PC-9 (cell line): Measurements from ENCODE around the gene FBXO38. TPM values are rescaled to one million over a fixed set of nuclear protein-coding genes. Genes with fewer than 3 reads are reported as not detected.
"Not testable (repeated sequence)": the region's sequence is repeated elsewhere in the genome, so short reads cannot be mapped to it uniquely, and the experiment has no call there.

Source experiments
- BruUV-seq: library from RNA; stranded (reverse); fragments of 400-500 nt; replicated peaks from 2 replicates; lab custom pipeline; 2021; lab: Mats Ljungman, UMichigan
- CTCF ChIA-PET: fragments of 300-600 bp; sonication (Branson Sonifier 250); formaldehyde crosslinking; loops from one replicate; lab custom pipeline; 2022; ENCODE audit warnings: antibody characterized with exemption; lab: Charles Lee
- POLR2A ChIA-PET: fragments of 300-600 bp; sonication (Branson Sonifier 250); formaldehyde crosslinking; loops from one replicate; lab custom pipeline; 2022; ENCODE audit warnings: antibody characterized with exemption; ENCODE audit not compliant: unreplicated experiment; lab: Charles Lee
- DNase-seq, 2 experiments: peaks; one replicate each; pipeline versions ENCODE4 v3.0.0 to v3.0.0-alpha.2; 2015 to 2022; ENCODE audit warnings: mixed read lengths in 1 of 2
- H2AFZ ChIP-seq: fragments of 200-600 bp; sonication (generic); 2 replicates; pipeline ENCODE4 v1.8.1; 2017; ENCODE audit warnings: antibody characterized with exemption
- H3F3A ChIP-seq: fragments of 200-600 bp; sonication (generic); 2 replicates; pipeline ENCODE4 v1.8.1; 2017; ENCODE audit warnings: antibody characterized with exemption, mild to moderate bottlenecking, low read depth; ENCODE audit not compliant: insufficient read depth
- H3K27ac ChIP-seq: fragments of 200-600 bp; sonication (generic); 2 replicates; pipeline ENCODE4 v1.6.1; 2016; ENCODE audit warnings: mixed run types
- H3K27me3 ChIP-seq: fragments of 200-600 bp; sonication (generic); 2 replicates; pipeline ENCODE4 v1.6.1; 2016; ENCODE audit warnings: low read depth, mixed run types; ENCODE audit not compliant: insufficient read depth
- H3K36me3 ChIP-seq: fragments of 200-600 bp; sonication (generic); 2 replicates; pipeline ENCODE4 v1.6.1; 2016; ENCODE audit warnings: low read depth, mixed run types
- H3K4me1 ChIP-seq: fragments of 200-600 bp; sonication (generic); replicated peaks from 2 replicates; pipeline ENCODE4 v1.6.1; 2016; ENCODE audit warnings: mixed run types; ENCODE audit not compliant: insufficient read depth
- H3K4me2 ChIP-seq: fragments of 200-600 bp; sonication (generic); 2 replicates; pipeline ENCODE4 v1.6.1; 2017; ENCODE audit warnings: mixed run types
- H3K4me3 ChIP-seq: fragments of 200-600 bp; sonication (generic); 2 replicates; pipeline ENCODE4 v1.6.1; 2016; ENCODE audit warnings: mixed run types
- H3K79me2 ChIP-seq: fragments of 200-600 bp; sonication (generic); 2 replicates; pipeline ENCODE4 v1.6.1; 2017; ENCODE audit warnings: low read depth, mixed run types
- H3K9me2 ChIP-seq: fragments of 200-600 bp; sonication (generic); 2 replicates; pipeline ENCODE4 v1.8.1; 2017; ENCODE audit warnings: mild to moderate bottlenecking; ENCODE audit not compliant: insufficient read depth
- H3K9me3 ChIP-seq: fragments of 200-600 bp; sonication (generic); 2 replicates; pipeline ENCODE4 v1.8.1; 2016; ENCODE audit warnings: low read depth; ENCODE audit not compliant: insufficient read depth
- H4K20me1 ChIP-seq: fragments of 200-600 bp; sonication (generic); 2 replicates; pipeline ENCODE4 v1.8.1; 2017; ENCODE audit not compliant: insufficient read depth
- EZH2 ChIP-seq: fragments of 200-600 bp; sonication (generic); IDR thresholded peaks from 2 replicates; pipeline ENCODE4 v1.8.0; 2017; ENCODE audit warnings: antibody characterized with exemption, low read depth
- intact Hi-C: fragments of 100-400 bp; cut with micrococcal nuclease; formaldehyde crosslinking; loops from one replicate; pipeline ENCODE4 v1.10.0; 2022; ENCODE audit not compliant: unreplicated experiment
- total RNA-seq: library from RNA; stranded (reverse); gene quantifications from 2 replicates; pipeline ENCODE4 v1.2.3, GENCODE V29; 2021
- TF ChIP-seq, protein P1 (sequence below): fragments of 200-600 bp; sonication (generic); conservative IDR thresholded peaks from 2 replicates; pipeline ENCODE4 v1.6.1; 2017; ENCODE audit warnings: mixed run types, antibody characterized with exemption, mild to moderate bottlenecking, moderate library complexity

Gene FBXO38
- total RNA-seq, 1 experiment from 2014 or later: 49.8 TPM

DNA sequence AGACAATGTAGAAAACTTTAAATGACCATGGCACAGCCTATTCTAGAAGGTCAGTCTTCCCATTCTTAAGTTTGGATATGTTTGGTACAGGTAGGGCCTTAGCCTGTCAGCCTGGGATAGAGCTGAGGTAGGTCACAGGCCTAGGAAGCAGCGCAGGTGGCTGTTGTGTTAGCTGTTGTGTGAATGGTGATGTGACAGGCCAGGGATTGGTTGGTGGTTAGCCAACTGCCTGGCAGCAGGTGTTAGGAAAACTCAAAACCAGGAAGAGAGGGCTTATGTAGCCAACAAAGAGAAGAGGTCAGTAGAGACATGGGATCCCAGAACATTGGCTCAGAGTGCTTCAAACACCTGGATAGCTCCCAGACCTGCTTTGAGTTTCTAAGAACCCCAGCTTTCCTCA, 84.2 kb downstream of the FBXO38 start:
- no TSS peak for BruUV-seq
- POLR2A ChIA-PET: no interaction called here
- CTCF ChIA-PET: no interaction called here

DNA sequence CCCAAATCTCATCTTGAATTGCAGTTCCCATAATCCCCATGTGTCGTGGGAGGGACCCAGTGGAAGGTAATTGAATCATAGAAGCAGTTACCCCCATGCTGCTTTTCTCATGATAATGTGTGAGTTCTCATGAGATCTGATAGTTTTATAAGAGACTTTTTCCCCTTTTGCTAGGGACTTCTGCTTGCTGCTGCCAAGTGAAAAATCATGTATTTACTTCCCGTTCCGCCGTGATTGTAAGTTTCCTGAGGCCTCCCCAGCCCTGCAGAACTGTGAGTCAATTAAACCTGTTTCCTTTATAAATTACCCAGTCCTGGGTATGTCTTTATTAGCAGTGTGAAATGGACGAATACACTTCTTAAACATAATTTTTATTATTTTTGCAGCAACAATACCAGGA, 85.0 kb downstream of the FBXO38 start:
- POLR2A ChIA-PET, H3K79me2 ChIP-seq, DNase-seq, intact Hi-C loops, H3K4me1 ChIP-seq, H3F3A ChIP-seq, H2AFZ ChIP-seq, BruUV-seq, H4K20me1 ChIP-seq, H3K36me3 ChIP-seq, H3K27ac ChIP-seq, H3K9me3 ChIP-seq, CTCF ChIA-PET, H3K27me3 ChIP-seq, H3K4me2 ChIP-seq, H3K4me3 ChIP-seq, H3K9me2 ChIP-seq: not testable (repeated sequence)

More for the DNA sequence above, 84.2 kb downstream of the FBXO38 start:
- no peaks in the 10 kb centered on the region for H3K27me3 ChIP-seq
- TF ChIP-seq EZH2: no peak
- TF ChIP-seq, protein P1, sequence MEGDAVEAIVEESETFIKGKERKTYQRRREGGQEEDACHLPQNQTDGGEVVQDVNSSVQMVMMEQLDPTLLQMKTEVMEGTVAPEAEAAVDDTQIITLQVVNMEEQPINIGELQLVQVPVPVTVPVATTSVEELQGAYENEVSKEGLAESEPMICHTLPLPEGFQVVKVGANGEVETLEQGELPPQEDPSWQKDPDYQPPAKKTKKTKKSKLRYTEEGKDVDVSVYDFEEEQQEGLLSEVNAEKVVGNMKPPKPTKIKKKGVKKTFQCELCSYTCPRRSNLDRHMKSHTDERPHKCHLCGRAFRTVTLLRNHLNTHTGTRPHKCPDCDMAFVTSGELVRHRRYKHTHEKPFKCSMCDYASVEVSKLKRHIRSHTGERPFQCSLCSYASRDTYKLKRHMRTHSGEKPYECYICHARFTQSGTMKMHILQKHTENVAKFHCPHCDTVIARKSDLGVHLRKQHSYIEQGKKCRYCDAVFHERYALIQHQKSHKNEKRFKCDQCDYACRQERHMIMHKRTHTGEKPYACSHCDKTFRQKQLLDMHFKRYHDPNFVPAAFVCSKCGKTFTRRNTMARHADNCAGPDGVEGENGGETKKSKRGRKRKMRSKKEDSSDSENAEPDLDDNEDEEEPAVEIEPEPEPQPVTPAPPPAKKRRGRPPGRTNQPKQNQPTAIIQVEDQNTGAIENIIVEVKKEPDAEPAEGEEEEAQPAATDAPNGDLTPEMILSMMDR: no peak
- no peaks in the 10 kb centered on the region for H3K9me3 ChIP-seq
- no peak overlapping the region for H3K4me2 ChIP-seq
- no peak overlapping the region for H3K27ac ChIP-seq
- no peaks in the 10 kb centered on the region for H4K20me1 ChIP-seq
- no peaks in the 10 kb centered on the region for H3K4me1 ChIP-seq
- no peak overlapping the region for H2AFZ ChIP-seq
- H3K79me2 ChIP-seq: no peaks in the 10 kb centered on the region
- no peaks in the 10 kb centered on the region for H3F3A ChIP-seq
- H3K9me2 ChIP-seq: no peaks in the 10 kb centered on the region
- DNase-seq: no peak
- intact Hi-C loops: no loop called here
- no peak overlapping the region for H3K4me3 ChIP-seq
- no peaks in the 10 kb centered on the region for H3K36me3 ChIP-seq

DNA sequence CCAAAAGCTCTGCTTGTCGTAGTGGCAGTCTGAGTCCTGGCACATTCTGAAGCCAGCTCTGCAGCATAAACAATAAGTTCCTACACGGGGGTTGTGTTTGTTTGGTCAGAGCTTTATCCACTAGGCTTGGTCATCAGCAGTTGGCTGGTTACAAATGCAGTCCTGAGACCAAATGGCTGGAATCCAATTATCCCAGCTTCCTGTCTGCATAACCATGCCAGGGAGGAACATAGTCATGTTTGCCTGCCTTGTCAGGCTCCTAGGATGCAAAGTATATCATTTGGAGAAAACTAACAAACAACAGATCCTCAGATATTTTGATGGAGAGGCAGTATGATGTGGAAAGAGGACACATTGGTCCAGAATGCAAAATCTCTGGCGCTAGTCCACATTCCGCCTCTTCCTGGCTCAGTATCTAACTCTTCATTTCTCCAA, 85.8 kb downstream of the FBXO38 start:
- H3K4me1 ChIP-seq: no peaks in the 10 kb centered on the region
- no peaks in the 10 kb centered on the region for H3K9me2 ChIP-seq
- no peaks in the 10 kb centered on the region for H4K20me1 ChIP-seq
- no peaks in the 10 kb centered on the region for H3K36me3 ChIP-seq
- no peak overlapping the region for H2AFZ ChIP-seq
- ChIA-PET POLR2A (no interaction called here), CTCF (no interaction called here)
- no peak overlapping the region for H3K4me3 ChIP-seq
- H3F3A ChIP-seq: no peaks in the 10 kb centered on the region
- no peaks in the 10 kb centered on the region for H3K9me3 ChIP-seq
- intact Hi-C loops: no loop called here
- TF ChIP-seq, protein P1: no peak
- no peak for TF ChIP-seq EZH2
- no peak for DNase-seq
- H3K4me2 ChIP-seq: no peak overlapping the region
- H3K27me3 ChIP-seq: no peaks in the 10 kb centered on the region
- H3K27ac ChIP-seq: no peak overlapping the region
- H3K79me2 ChIP-seq: no peaks in the 10 kb centered on the region
- BruUV-seq: no TSS peak

DNA sequence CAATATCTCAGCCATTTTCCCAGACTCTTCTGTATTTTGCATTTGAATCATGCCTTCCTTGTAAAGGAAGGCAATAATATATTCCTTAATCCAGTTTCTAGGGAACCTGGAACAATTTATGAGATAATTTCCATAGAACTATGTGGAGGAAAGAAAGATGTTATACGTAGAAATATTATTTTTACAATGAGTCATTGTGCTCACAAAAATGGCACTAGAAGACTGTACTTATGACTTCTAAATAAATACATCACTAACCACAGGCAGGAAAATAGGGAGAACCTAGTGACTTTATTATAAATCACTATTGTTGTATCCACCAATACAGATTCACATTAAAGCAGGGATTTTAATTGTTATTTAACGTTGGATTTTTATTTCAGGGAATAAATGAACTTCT, 87.6 kb downstream of the FBXO38 start:
- intact Hi-C loops: no loop called here
- Histone ChIP-seq H3K36me3 (no peaks in the 10 kb centered on the region), H3K27ac (no peak overlapping the region), H3K4me3 (no peak overlapping the region), H3K9me2 (no peaks in the 10 kb centered on the region), H3K27me3 (no peaks in the 10 kb centered on the region), H3K4me1 (no peaks in the 10 kb centered on the region), H3K79me2 (no peaks in the 10 kb centered on the region), H3F3A (no peaks in the 10 kb centered on the region), H2AFZ (no peak overlapping the region), H3K4me2 (no peak overlapping the region), H4K20me1 (no peaks in the 10 kb centered on the region), H3K9me3 (no peaks in the 10 kb centered on the region)
- POLR2A ChIA-PET: no interaction called here
- no peak for DNase-seq
- no TSS peak for BruUV-seq
- TF ChIP-seq, protein P1: no peak
- no peak for TF ChIP-seq EZH2
- CTCF ChIA-PET: no interaction called here
